ENCODE results near the gene PXDC1.

Gene PXDC1

GRCh38 chr6:3735029-3735605 lies 16.4 kb downstream of the PXDC1 start:
- no peak for DNase-seq (ENCODE audit: low read depth)
- no peak overlapping the region for H3K4me3 ChIP-seq (ENCODE audit: low read depth, low read length)
- no peak for TF ChIP-seq POLR2A (IDR thresholded peaks at IDR 0.05; ENCODE audit: extremely low read depth, insufficient read length)
- no peak for TF ChIP-seq MYC (IDR thresholded peaks at IDR 0.05; ENCODE audit: low read depth, low read length)
- TF ChIP-seq MAX (IDR thresholded peaks at IDR 0.05; ENCODE audit: low read depth, low read length), result no peak
- no peak for TF ChIP-seq CTCF (IDR thresholded peaks at IDR 0.05; ENCODE audit: low read depth, low read length)

GRCh38 chr6:3734023-3734422 lies 17.5 kb downstream of the PXDC1 start:
- DNase-seq (ENCODE audit: low read depth), result no peak
- H3K4me3 ChIP-seq (ENCODE audit: low read depth, low read length), result no peak overlapping the region
- TF ChIP-seq MYC (IDR thresholded peaks at IDR 0.05; ENCODE audit: low read depth, low read length) (no peak), MAX (IDR thresholded peaks at IDR 0.05; ENCODE audit: low read depth, low read length) (no peak), POLR2A (IDR thresholded peaks at IDR 0.05; ENCODE audit: extremely low read depth, insufficient read length) (no peak), CTCF (IDR thresholded peaks at IDR 0.05; ENCODE audit: low read depth, low read length) (no peak)

GRCh38 chr6:3733321-3733925 lies 18.1 kb downstream of the PXDC1 start:
- no peak for DNase-seq (ENCODE audit: low read depth)
- no peak overlapping the region for H3K4me3 ChIP-seq (ENCODE audit: low read depth, low read length)

GRCh38 chr6:3732345-3733141 lies 19.0 kb downstream of the PXDC1 start:
- TF ChIP-seq MYC (IDR thresholded peaks at IDR 0.05; ENCODE audit: low read depth, low read length), result no peak
- peak; percentile 77 for TF ChIP-seq CTCF (IDR thresholded peaks at IDR 0.05; ENCODE audit: low read depth, low read length)
- peak; percentile 67 for DNase-seq (ENCODE audit: low read depth)
- no peak overlapping the region for H3K4me3 ChIP-seq (ENCODE audit: low read depth, low read length)

More at GRCh38 chr6:3733321-3733925, 18.1 kb downstream of the PXDC1 start:
- TF ChIP-seq MYC (IDR thresholded peaks at IDR 0.05; ENCODE audit: low read depth, low read length), result no peak
- no peak for TF ChIP-seq CTCF (IDR thresholded peaks at IDR 0.05; ENCODE audit: low read depth, low read length)
- no peak for TF ChIP-seq POLR2A (IDR thresholded peaks at IDR 0.05; ENCODE audit: extremely low read depth, insufficient read length)
- TF ChIP-seq MAX (IDR thresholded peaks at IDR 0.05; ENCODE audit: low read depth, low read length), result no peak

- no peak for TF ChIP-seq MYC (IDR thresholded peaks at IDR 0.05; ENCODE audit: low read depth, low read length)
- no peak for TF ChIP-seq CTCF (IDR thresholded peaks at IDR 0.05; ENCODE audit: low read depth, low read length)
- TF ChIP-seq MAX (IDR thresholded peaks at IDR 0.05; ENCODE audit: low read depth, low read length), result no peak
- no peak for TF ChIP-seq POLR2A (IDR thresholded peaks at IDR 0.05; ENCODE audit: extremely low read depth, insufficient read length)
- no peak overlapping the region for H3K4me3 ChIP-seq (ENCODE audit: low read depth, low read length)
- DNase-seq (ENCODE audit: low read depth), result no peak
Observed at GRCh38 chr6:3731700-3732099, 19.8 kb downstream of the PXDC1 start.

All from NB4 (cell line).